HG03108 (cell line): ENCODE measurements around the gene SNTB2.
"Not testable (repeated sequence)": the region's sequence is repeated elsewhere in the genome, so short reads cannot be mapped to it uniquely, and the experiment has no call there.

Experiments
- ATAC-seq: cut with Tn5 transposase; IDR thresholded peaks from one replicate; pipeline ENCODE4 v1.9.1; 2021; ENCODE audit warnings: moderate library complexity; ENCODE audit not compliant: unreplicated experiment

The SNTB2 gene

GRCh38 chr16:69283851-69284250, 96.9 kb downstream of the SNTB2 start:
- ATAC-seq = no peak

GRCh38 chr16:69285240-69285639, 98.3 kb downstream of the SNTB2 start:
- no peak for ATAC-seq

- no peak for ATAC-seq
Observed at GRCh38 chr16:69286941-69287713, 100.2 kb downstream of the SNTB2 start.

GRCh38 chr16:69291657-69292056, 104.7 kb downstream of the SNTB2 start:
- ATAC-seq = not testable (repeated sequence)

GRCh38 chr16:69293401-69293800, 106.4 kb downstream of the SNTB2 start:
- ATAC-seq = no peak

- no peak for ATAC-seq
Observed at GRCh38 chr16:69294051-69294450, 107.1 kb downstream of the SNTB2 start.

GRCh38 chr16:69296771-69297170, 109.8 kb downstream of the SNTB2 start:
- ATAC-seq = not testable (repeated sequence)

GRCh38 chr16:69298261-69298660, 111.3 kb downstream of the SNTB2 start:
- no peak for ATAC-seq

GRCh38 chr16:69301187-69301586, 114.2 kb downstream of the SNTB2 start:
- no peak for ATAC-seq

- ATAC-seq = no peak
Observed at GRCh38 chr16:69301861-69302260, 114.9 kb downstream of the SNTB2 start.

- ATAC-seq = no peak
Observed at GRCh38 chr16:69302301-69302700, 115.3 kb downstream of the SNTB2 start.

- ATAC-seq = no peak
Observed at GRCh38 chr16:69306031-69306430, 119.1 kb downstream of the SNTB2 start.

GRCh38 chr16:69307091-69307490, 120.1 kb downstream of the SNTB2 start:
- no peak for ATAC-seq

- no peak for ATAC-seq
Observed at GRCh38 chr16:69307856-69308255, 120.9 kb downstream of the SNTB2 start.

- ATAC-seq = no peak
Observed at GRCh38 chr16:69309316-69309715, 122.4 kb downstream of the SNTB2 start.

GRCh38 chr16:69310653-69311532, 123.9 kb downstream of the SNTB2 start, which contains the start of gene VPS4A:
VPS4A (plus strand) TSS chr16:69311350; CDS start chr16:69311512, 162 bp downstream.
- ATAC-seq = peak; percentile 96

- ATAC-seq = peak; percentile 29
Observed at GRCh38 chr16:69311533-69312387, 124.8 kb downstream of the SNTB2 start.

- ATAC-seq = no peak
Observed at GRCh38 chr16:69313469-69313868, 126.5 kb downstream of the SNTB2 start.

GRCh38 chr16:69314534-69314933, 127.6 kb downstream of the SNTB2 start:
- no peak for ATAC-seq

GRCh38 chr16:69315486-69316311, 128.7 kb downstream of the SNTB2 start:
- ATAC-seq = no peak
